SW480 (cell line): ENCODE measurements around the gene CDKN2B.

Experiments used
- DNase-seq: peaks from one replicate; pipeline ENCODE4 v3.0.0-alpha.2; 2016; ENCODE audit warnings: low spot score

CDKN2B gene

GRCh38 chr9:22033012-22033630 lies 24.0 kb upstream of the CDKN2B start:
- no peak for DNase-seq

- no peak for DNase-seq
Measured at GRCh38 chr9:22031655-22032411, 22.7 kb upstream of the CDKN2B start.

GRCh38 chr9:22030101-22030598 lies 21.0 kb upstream of the CDKN2B start:
- peak; percentile 34 for DNase-seq

GRCh38 chr9:22029231-22029630 lies 20.1 kb upstream of the CDKN2B start:
- no peak for DNase-seq

GRCh38 chr9:22028394-22028793 lies 19.3 kb upstream of the CDKN2B start:
- no peak for DNase-seq

- no peak for DNase-seq
Measured at GRCh38 chr9:22026696-22027095, 17.6 kb upstream of the CDKN2B start.

- no peak for DNase-seq
Measured at GRCh38 chr9:22022396-22022795, 13.3 kb upstream of the CDKN2B start.

GRCh38 chr9:22010866-22011625 lies 1.9 kb upstream of the CDKN2B start:
- no peak for DNase-seq

- DNase-seq, result no peak
Measured at GRCh38 chr9:22009506-22009867, 382 bp upstream of the CDKN2B start.

- DNase-seq, result no peak
Measured at GRCh38 chr9:22008384-22008716, 755 bp downstream of the CDKN2B start.

- no peak for DNase-seq
Measured at GRCh38 chr9:22005702-22006606, 3.2 kb downstream of the CDKN2B start.

- DNase-seq, result no peak
Measured at GRCh38 chr9:22005021-22005701, 3.9 kb downstream of the CDKN2B start.

- DNase-seq, result no peak
Measured at GRCh38 chr9:22002038-22002437, 7.1 kb downstream of the CDKN2B start.

GRCh38 chr9:21998026-21998425 lies 11.1 kb downstream of the CDKN2B start:
- no peak for DNase-seq

GRCh38 chr9:21997480-21997879 lies 11.6 kb downstream of the CDKN2B start:
- DNase-seq, result no peak

- DNase-seq, result no peak
Measured at GRCh38 chr9:21996858-21997257, 12.2 kb downstream of the CDKN2B start.

GRCh38 chr9:21996438-21996837 lies 12.7 kb downstream of the CDKN2B start:
- DNase-seq, result no peak

- DNase-seq, result peak; percentile 36
Measured at GRCh38 chr9:21995666-21996398, 13.3 kb downstream of the CDKN2B start.

GRCh38 chr9:21995006-21995665 lies 14.0 kb downstream of the CDKN2B start:
- peak; percentile 87 for DNase-seq

GRCh38 chr9:21994556-21995005 lies 14.5 kb downstream of the CDKN2B start, which contains the start of gene CDKN2B-AS1:
TSS of gene CDKN2B-AS1 (plus strand) at chr9:21994791.
- DNase-seq, result peak; percentile 86
